Measurements from ENCODE around the gene PLCL2.

GRCh38 chr3:16912400-16913263 lies 27.9 kb downstream of the PLCL2 start:
- TF ChIP-seq CTCF (IDR thresholded peaks at IDR 0.05) (no peak), EZH2 (IDR thresholded peaks at IDR 0.05; ENCODE audit: borderline replicate concordance, insufficient read depth, low read depth, low read length, poor library complexity, severe bottlenecking) (no peak)

All from B cell (primary cell).